GM03348 (cell line): ENCODE data around the gene PGGT1B.
"Not testable (repeated sequence)": the region's sequence is repeated elsewhere in the genome, so short reads cannot be mapped to it uniquely, and the experiment has no call there.

Experiments used
- DNase-seq: peaks from one replicate; pipeline ENCODE4 v3.0.0; 2012; ENCODE audit warnings: low spot score

Gene PGGT1B

DNA sequence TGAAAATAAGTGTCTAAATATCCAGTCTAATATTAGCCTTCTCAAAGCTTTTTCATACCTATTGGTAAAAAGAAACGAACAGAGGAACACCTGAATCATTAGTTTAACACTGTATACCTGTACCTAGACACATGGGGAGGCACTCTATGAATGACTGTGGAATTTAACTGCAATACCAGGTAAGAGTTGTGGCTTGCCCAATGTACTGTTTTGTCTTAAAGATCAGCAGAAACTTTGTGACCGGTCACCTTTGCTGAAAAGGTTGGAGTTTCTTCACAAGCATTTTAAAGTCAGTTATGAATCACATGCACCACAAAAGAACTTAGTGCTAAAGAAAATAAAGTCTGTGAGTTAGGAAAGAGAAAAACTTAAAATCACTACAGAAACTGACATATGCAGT is 2.4 kb downstream of the PGGT1B start:
- DNase-seq: no peak

DNA sequence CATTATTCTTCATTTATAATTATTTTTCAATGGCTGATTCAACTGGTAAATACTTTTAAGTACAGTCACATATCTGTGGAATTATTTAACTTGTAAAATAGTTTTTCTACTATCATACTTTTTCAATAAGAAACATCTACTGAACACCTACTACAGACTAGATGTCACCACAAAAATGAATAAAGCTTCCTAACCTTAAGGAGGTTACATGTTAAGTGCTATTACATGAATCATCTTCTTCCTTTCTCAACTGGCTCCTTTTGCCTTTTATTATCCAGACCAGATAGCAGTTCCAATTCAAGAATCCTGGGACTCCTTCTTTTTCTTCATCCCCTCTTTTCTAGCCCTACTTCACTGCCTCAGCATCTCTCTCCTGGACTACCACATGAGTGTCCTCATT is 4.7 kb downstream of the PGGT1B start:
- DNase-seq: peak; percentile 43

DNA sequence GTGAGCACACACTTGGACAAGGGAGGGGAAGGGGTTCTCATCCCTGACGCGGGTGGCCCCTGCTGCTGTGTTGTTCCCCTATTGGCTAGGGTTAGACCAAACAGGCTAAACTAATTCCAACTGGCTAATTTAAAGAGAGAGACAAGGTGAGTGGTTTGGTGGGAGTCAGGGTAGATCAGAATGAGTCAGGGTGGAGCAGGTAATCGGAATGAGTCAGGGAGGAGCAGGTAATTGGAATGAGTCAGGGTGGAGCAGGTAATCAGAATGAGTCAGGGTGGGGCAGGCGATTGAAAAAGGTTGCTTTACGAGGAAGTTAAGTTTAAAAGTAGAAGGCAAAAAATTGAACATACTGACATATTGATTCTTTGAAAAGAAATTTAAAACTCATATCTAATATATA is 13.3 kb downstream of the PGGT1B start:
- not testable (repeated sequence) for DNase-seq

DNA sequence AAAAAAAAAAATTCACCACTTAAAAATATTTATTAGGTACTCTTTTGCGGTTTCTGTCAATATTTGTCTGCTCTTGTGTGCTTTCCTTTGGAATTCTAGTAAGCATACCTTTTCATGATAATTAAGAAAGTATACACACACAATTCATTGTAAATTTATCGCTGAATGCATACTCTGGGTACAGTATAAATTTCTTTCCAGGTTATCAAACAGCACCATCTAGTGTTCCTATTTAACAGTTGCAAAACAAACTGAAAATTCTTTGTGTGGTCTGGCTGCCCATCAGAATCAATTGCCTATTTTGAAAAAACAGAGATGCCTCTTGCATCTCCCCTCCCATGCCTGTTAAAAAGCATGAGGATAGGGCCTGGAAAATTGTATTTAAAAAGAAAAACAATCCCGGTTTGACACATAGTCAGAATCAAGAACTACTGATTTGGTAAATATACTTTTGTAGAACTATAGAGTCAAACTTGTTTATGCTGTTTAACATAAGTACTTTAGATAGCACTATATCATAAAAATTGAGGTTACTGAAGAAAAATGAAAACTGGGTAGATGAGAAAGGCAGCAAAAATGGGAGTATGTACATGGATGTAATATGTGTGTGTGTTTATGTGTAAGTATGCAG is 16.2 kb downstream of the PGGT1B start:
- peak; percentile 61 for DNase-seq

DNA sequence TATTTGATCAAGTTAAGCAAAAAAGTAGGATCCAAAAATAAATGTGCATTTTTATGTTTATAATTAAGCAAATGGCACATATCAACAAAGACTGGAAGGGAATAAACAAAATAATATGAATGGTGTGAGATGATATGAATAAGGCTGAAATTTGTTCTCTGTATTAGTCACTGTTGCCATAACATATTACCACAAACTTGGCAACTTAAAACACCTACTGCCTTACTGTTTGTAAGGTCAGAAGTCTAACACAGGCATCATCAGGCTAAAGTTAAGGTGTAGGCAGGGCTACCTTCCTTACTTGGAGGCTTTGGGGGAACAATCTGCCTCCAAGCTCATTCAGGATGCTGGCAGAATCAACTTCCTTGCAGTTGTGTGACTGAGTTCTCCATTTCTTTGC is 19.3 kb downstream of the PGGT1B start:
- DNase-seq: peak; percentile 21

DNA sequence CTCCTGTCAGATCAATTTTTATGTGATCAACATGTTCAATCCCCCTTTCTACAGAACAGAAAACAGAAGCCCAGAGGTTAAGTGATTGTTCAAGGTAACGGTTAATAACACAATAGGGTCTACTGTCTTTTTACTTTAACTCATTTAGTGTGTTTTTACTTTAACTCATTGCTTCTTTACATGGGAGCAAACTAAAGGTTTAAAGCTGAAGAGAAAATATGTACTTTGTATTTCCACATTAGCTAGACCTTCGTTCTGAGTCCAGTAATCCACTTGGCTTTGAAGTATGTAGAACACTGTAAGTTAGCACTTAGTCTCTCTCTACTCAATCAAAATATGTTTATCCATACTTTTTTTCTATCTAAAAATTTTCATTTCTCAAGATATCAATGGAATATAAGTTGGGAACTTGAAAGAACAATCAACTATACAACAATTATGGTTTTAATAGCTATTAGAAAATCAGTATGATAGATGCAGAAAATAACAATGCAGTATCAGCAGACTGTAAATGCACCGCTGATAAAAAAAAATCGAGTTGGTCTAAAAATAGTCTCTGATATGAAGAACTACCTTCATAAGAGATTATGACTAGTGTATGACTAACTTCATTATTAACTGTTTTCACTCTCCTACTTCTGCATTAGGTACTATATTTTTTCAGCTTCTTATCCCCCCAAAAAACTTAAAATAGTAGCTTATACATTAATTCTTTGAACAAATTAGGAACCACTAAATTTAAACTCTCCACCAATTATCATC is 20.6 kb downstream of the PGGT1B start:
- DNase-seq: no peak

DNA sequence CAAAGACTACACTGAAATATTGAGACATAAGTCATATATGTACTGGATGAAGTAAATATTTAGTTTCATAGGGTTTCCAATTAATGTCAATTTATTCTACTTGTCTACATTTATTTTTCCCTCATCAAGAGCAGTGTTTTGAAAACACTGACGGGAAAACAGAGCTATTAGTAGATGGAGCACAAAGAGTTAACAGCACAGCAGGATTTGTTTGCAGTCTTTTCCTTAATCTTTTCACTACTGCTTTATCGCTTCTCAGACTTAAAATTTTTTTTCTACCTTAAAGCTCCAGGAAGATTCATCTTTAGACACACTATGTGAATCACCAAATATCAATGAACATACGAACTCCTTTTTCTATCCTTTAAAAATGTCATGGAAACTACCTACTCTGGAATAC is 25.6 kb downstream of the PGGT1B start:
- no peak for DNase-seq

DNA sequence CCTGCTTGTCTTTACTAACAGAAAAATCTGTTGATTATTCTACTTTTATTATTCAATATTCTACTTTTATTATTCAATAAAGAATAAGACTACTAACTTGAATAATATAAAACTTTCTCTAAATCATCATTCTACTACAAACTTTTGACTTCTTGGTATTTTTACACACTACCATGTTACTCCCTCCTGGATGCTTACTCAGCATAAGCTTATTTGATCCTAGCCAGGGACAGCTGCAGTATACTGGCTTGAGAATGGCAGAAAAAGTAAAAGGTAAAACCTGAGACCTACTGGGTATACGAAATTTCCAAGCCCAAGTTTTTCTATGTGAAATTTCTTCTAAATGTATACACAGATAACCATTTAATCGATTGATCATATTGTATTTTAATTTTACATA is 26.1 kb downstream of the PGGT1B start:
- DNase-seq: no peak

DNA sequence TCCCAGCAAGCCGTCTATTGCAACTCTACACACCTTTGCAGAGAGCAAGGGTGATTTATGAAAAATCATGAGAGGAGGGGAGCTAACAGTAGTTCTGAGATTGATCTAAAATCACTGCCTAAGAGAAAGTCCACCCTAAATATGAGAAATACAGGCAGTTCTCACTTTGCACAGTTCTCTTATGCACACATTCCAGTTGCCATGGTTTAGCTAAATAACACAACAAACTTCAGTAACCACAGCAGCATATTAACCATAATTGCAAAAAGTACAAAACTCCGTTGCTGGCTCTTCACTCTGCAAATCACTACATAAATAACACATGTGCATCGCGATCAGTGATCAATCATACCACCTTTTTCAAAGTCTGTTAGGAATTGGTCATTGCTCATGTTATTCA is 31.1 kb downstream of the PGGT1B start:
- DNase-seq: no peak

DNA sequence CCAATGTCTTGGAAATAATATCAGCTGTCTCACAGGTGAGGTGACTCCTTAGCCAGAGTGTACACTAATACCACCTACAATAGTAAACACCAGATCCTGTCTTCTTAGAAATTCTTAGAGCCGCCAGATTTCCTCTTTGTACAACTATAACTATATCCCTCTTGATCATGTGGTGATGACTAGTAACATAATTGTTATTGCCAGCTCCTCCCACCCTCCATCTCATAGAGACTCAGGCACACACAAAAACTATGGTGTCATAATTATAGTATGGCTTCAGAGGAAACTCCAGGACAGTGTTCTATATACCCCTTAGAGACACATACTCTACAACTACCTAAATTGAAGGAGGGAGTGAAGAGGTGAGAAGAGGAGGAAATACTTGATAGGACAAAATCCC is 33.1 kb downstream of the PGGT1B start:
- no peak for DNase-seq

DNA sequence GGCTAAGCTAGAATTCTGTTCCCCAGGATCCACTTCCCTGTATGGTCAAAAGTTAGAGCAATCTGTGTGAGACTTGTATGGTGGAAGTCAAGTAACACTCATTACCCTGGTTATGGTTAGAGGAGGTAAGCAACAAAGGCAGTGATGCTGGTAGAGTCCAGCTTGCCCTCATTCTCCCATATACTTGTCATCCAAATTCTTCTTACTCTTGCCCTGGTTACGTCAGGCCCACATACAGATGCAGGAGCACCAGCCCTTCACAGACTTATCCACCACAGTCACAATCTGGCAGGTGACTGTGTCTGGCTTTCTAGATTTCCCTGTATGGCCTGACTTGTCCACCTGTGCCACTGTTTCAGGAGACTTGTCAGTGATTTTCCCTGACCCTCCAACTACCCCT is 35.4 kb downstream of the PGGT1B start:
- no peak for DNase-seq

DNA sequence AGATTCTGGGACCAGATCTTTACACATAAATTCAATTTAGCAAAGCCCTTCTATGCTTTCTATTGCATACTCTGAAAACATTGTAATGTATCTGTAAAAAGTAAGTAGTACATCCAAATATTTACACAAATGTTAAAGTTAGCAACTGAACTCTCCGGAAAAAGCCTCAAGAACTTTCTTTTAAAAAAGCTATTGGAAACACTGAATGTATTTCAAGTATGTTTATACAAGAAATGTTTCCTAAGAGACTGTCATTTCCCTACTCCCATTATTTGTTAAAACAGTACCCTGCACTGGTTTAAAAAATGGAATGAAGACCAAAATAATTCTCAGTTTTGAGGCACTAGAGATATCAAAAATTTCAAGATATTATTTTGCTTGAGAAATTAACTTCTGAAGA is 48.1 kb downstream of the PGGT1B start:
- DNase-seq: no peak

DNA sequence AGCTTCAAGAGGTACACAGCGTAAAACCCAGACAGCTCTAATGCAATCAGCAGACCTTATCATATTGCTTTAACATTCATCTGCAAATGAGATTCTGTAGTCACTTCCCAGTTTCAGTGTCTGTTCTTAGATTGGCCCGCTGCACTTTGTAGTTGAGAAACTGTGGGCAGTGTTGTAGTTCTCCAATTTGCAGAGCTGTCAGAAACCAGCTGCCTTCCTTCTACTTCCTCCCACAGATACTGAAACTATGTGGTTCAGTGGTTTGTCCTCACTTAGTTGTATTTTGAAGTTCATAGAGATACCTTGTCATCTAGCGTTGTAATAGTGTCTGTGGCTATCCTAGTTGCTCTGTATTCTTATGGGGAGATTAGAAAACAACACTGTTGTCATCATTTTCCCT is 53.4 kb downstream of the PGGT1B start:
- no peak for DNase-seq

DNA sequence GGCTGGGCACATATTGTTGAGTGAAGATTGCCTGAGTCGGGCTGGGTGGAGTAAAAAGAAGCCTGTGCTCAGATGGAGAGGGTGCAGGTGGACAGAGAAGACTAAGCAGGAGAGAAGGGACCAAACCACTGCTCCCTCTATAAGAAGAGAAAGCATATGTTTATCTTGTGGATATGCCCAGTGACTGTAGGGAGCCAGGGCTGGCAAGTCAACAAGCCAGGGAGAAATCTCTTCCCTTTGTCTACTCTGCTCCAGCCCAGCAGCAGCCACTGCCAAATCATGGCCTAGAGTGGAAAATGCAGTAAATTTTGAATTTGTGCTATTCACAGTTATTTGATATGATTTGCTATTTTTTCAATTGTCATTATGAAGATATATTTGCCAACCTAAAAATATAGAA is 59.7 kb downstream of the PGGT1B start:
- no peak for DNase-seq

DNA sequence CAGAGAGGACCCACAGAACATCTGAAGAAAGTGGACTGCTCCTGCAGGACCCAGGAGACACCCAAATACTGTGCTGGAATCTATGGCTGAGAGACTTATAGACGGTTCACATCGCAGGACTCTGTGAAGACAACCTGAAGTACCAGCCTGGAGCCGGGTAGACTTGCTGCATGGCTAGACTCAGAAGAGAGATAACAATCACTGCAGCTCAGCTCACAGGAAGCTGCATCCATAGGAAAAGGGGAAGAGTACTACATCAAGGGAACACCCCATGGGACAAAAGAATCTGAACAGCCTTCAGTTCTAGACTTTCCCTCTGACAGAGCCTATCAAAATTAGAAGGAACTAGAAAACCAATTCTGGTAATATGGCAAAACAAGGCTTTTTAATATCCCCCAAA is 66.5 kb downstream of the PGGT1B start:
- no peak for DNase-seq

DNA sequence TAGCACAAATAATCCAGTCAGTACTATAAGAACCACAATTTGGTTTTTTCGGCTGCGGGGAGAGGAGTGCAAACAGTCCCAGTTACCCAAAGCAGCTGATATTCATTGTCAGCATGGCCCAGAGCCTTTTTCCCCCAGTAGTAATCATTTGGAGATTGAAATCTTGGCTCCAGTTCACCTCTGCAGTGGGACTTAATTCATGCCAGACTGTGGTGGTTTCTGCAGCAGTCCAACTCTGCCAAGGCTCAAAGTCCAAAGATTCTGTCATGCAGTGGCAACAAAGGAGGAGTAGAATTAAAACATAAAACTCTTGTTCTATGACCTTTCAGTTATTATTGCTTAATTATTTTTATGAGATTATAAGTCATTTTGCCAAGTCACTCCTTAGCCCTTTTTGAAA is 68.0 kb downstream of the PGGT1B start:
- DNase-seq: peak; percentile 51

DNA sequence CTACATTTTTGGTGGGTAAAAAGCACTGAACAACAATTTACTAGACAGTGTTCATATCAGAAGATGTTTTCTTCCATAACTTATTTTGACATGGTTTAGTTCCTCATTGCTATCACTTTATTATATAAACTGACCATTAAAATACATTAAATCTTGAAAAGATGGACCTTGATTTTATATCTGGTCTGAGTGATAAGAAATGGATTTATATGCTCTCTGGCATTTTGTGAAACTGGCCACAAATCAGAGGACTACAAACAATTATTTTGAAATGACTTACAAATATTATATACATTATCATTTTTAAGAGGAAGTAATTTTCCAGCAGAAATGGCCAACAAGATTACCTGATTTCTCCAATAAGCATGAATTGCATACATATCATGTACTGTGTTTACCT is 69.4 kb downstream of the PGGT1B start:
- no peak for DNase-seq

DNA sequence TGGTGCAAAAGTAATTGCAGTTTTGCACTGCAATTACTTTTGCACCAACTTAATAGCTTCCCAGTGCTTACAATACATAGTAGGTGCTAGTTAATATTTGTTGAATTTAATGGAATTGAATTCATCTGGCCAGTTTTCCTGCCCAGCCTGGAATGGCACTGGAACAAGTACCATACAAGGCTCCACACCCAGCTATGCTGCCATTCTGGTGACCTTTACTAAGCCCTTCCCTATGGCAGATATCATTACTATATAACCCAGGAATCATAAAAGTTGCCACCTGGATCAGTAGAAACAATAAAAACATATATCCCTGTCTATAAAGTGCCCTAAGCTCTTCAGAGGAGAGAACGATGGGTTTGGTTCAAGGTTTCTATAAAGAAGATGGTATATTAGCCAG is 70.6 kb downstream of the PGGT1B start:
- no peak for DNase-seq

DNA sequence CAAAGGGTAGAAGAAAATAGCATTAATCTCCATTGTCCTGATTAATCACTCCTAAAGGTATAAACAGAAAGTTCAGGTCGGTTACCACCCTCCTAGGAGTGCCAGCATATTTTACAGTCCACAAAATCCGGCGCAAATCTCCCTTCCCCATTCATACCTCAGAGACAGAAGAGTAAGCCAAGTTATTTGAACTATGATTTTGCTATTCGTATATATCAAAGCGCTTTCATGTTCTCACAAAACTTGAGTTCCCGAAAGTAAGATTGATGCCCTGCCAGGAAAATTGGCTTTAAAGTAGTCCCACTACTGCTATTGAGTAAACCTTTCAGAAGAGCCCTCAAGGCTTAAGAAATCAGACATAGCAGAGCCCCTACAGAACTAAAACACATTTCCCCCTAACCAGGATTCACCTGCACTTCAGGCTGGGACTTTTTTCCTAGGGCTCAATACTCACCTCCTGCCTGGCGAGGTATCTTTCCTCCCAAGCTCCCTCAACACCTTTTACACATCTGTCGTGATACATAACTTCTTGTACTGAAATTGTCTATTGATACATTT is 71.1 kb downstream of the PGGT1B start:
- DNase-seq: no peak

DNA sequence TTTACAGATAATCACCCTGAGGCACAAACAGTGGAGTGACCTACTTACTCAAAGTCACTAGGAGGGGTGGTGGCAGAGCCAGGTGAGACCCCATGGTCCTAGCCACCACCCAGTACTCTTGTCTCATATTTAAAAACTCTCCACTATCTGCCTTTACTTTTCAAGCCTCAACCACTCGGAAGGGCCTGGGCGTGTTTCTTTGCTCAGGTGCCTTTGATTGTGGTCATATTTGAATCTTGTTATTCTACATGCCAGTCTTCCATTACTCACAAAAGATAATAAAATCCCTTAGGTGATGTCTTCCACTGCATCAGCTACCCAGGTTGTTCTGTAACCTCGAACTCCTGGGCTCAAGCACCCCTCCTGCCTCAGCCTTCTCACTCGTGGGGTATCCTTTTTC is 72.3 kb downstream of the PGGT1B start:
- no peak for DNase-seq

DNA sequence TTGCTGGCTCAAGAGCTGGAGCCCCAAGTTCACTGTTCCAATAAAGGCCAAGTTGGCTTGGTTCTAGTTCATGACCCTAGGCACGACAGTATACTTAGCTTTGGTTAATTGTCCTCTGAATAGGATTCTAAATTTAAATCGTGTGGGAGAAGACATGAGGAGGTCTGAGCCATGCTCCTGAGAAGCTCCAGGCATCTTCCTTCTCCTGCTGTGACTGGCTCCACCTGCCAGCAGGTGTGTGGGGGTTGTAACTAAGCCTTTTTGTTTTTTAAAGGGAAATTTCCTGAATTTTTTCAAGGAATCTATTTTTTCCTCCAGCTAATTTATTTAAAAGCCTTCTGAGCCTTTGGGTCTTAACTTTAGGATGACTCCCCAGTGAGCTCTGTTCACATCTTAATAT is 72.8 kb downstream of the PGGT1B start:
- no peak for DNase-seq

DNA sequence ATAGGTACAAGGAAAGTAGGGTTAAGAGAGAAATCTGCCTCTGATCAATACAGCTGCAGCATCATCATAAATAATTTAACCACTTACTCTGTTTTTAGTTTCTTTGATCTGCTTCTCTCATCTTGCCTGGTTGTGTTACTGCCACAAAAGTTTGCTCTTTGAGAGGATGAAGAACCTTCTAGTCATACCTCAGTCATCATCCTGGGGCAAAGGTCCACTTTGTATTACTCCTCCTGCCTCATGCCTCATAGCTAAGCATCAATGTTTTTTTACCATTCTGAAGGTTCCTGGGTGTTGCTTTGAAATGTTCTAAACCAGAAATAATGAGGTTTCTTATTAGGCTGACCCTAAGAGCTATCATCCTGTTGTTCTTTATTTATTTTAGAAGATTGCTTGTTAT is 75.9 kb downstream of the PGGT1B start:
- DNase-seq: no peak

DNA sequence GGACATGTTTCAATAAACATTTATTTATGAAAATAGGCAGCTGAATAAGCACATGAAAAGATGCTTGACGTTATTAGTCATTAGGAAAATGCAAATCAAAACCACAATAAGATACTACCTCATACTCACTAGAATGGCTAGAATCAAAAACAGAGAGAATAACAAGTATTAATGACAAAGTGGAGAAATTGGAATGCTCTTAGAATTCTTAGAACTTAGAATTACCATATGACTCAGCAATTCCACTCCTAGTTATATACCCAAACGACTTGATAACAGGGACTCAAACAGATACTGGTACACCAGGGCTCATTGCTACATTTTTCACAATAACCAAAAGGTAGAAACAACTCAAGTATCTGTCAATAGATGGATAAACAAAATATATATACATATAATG is 77.9 kb downstream of the PGGT1B start:
- DNase-seq: no peak

DNA sequence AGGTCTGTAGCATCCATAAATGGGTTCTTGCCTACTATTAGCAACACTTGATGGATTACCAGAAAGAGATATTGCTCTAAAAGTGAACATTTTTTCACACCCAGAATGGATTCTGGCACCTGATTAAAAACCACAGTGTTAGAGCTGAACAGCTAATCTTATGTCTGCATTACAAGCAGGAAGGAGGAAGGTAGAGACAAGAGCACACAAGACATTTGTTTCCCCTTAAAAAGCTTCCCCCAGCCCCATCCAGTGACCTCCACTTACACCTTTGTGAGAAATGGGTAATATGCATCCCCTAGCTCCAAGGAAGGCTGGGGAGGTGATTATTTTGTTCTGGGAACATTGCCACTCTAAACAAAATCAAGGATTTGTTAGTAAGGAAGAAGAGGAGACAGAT is 80.9 kb downstream of the PGGT1B start:
- no peak for DNase-seq
